Natural killer cell (primary cell): Measurements from ENCODE around the gene FGF11. TPM values are rescaled to one million over a fixed set of nuclear protein-coding genes. Genes with fewer than 3 reads are reported as not detected.

Source experiments
- ATAC-seq, 3 donors: fragments of 150-1000 bp in 2 of 3; fragments of 200-7000 bp in 1 of 3; cut with Tn5 transposase; 1 replicate in 1 of 3; 2 replicates in 2 of 3; pipeline ENCODE4 v1.10.0; 2021; ENCODE audit warnings: mild to moderate bottlenecking in 2 of 3, moderate library complexity in 2 of 3
- DNase-seq, 2 donors: peaks; one replicate each; pipeline versions ENCODE4 v3.0.0 to v3.0.0-alpha.2; 2013 to 2021; ENCODE audit warnings: mixed read lengths in 1 of 2
- H3K27ac ChIP-seq: one replicate; pipeline ENCODE4 v1.5.1; 2013; ENCODE audit warnings: mild to moderate bottlenecking, low read length
- H3K27me3 ChIP-seq: one replicate; pipeline ENCODE4 v1.6.1; 2013; ENCODE audit warnings: low read length; ENCODE audit not compliant: control insufficient read depth, insufficient read depth
- H3K36me3 ChIP-seq: one replicate; pipeline ENCODE4 v1.6.1; 2013; ENCODE audit warnings: low read length; ENCODE audit not compliant: control insufficient read depth, insufficient read depth
- H3K4me1 ChIP-seq: one replicate; pipeline ENCODE4 v1.6.1; 2013; ENCODE audit warnings: low read length; ENCODE audit not compliant: control insufficient read depth, insufficient read depth
- H3K4me3 ChIP-seq: one replicate; pipeline ENCODE4 v1.5.1; 2013; ENCODE audit warnings: low read length
- H3K9me3 ChIP-seq: one replicate; pipeline ENCODE4 v1.6.1; 2013; ENCODE audit warnings: low read length; ENCODE audit not compliant: control insufficient read depth, insufficient read depth
- H3K27ac Mint-ChIP-seq, 2 donors: one replicate each; pipeline ENCODE4 v1.8.0; 2022; ENCODE audit warnings: mild to moderate bottlenecking in 2 of 2, mixed read lengths in 2 of 2, moderate library complexity in 1 of 2
- H3K27me3 Mint-ChIP-seq, 2 donors: one replicate each; pipeline ENCODE4 v1.8.0; 2022; ENCODE audit warnings: low read depth in 2 of 2, mixed read lengths in 2 of 2
- H3K36me3 Mint-ChIP-seq: one replicate; pipeline ENCODE4 v1.8.0; 2022; ENCODE audit warnings: mixed read lengths
- H3K4me1 Mint-ChIP-seq, 2 donors: one replicate each; pipeline ENCODE4 v1.8.0; 2022; ENCODE audit warnings: mixed read lengths in 2 of 2
- H3K4me3 Mint-ChIP-seq: one replicate; pipeline ENCODE4 v1.8.0; 2022; ENCODE audit warnings: mild to moderate bottlenecking, moderate library complexity, mixed read lengths
- H3K9me3 Mint-ChIP-seq, 2 donors: one replicate each; pipeline ENCODE4 v1.8.0; 2022; ENCODE audit warnings: mixed read lengths in 2 of 2
- WGBS: methylation state at CpG from one replicate; pipeline ENCODE4 v1.1.7; 2013; ENCODE audit warnings: missing lambda C conversion rate; ENCODE audit not compliant: insufficient coverage; 5-methylcytosine and 5-hydroxymethylcytosine counted together
- intact Hi-C: fragments of 100-400 bp; cut with micrococcal nuclease; formaldehyde crosslinking; loops from one replicate; pipeline ENCODE4 v1.14.2; 2022
- total RNA-seq, 4 donors: library from RNA; stranded (reverse); fragments of 120-200 nt in 1 of 4; gene quantifications; one replicate each; pipeline versions ENCODE4 v1.2.3 to v1.2.4, GENCODE V29; 2013 to 2022
- TF ChIP-seq, protein P1 (sequence below): fragments of 200-600 bp; IDR thresholded peaks from one replicate; pipeline ENCODE4 v1.8.0; 2022; ENCODE audit warnings: antibody characterized with exemption

FGF11 gene
- total RNA-seq, 3 donors from 2014 or later (not counting 1 experiment from before 2014, with no cell fraction given) = 1.2 to 4.2 (median 1.9) TPM

DNA sequence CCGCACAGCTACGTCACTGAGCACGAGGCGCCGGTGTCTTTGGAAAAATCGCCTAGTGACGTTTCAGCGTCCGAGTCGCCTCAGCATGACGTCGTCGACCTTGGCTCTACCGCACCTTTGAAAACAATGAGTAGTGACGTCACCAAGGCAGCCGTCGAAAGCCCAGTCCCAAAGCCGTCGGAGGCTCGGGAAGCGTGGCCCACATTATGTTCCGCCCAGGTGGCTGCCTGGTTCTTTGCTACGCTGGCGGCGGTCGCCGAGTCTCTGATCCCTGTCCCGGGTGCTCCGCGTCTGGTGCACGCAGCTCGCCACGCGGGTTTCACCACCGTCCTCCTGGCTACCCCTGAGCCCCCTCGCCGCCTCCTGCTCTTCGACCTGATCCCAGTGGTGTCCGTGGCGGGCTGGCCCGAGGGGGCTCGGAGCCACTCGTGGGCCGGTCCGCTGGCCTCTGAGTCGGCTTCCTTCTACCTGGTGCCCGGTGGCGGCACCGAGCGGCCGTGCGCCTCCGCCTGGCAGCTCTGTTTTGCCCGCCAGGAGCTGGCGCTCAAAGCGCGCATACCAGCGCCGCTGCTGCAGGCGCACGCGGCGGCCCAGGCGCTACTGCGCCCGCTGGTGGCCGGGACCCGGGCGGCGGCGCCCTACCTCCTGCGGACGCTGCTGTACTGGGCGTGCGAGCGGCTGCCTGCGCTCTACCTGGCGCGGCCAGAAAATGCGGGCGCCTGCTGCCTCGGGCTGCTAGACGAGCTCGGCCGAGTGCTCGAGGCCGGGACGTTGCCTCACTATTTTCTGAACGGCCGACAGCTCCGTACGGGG is 2.5 kb upstream of the FGF11 start:
- intact Hi-C loops = loop anchor here (2.0 to 5.0 kb wide), 3 partner anchors 48 to 84 kb away; partner anchors contain the start of genes KCTD11 and POLR2A
- peak overlapping the region; percentile 91 for H3K4me3 Mint-ChIP-seq
- DNase-seq (peak; percentile 79 to 93), ATAC-seq (peak; percentile 64 to 85 (median 72))
- peaks cover 18 to 30% of the 10 kb centered on the region in 2 donors for H3K27me3 Mint-ChIP-seq
- 21% methylated on average over 92 of the region's 92 CpGs for WGBS
- no peaks in the 10 kb centered on the region for H3K36me3 Mint-ChIP-seq
- H3K9me3 ChIP-seq = no peaks in the 10 kb centered on the region
- H3K36me3 ChIP-seq = no peaks in the 10 kb centered on the region
- H3K27ac ChIP-seq = peak overlapping the region; percentile 73
- H3K27ac Mint-ChIP-seq = peak overlapping the region; percentile 93 to 95
- H3K4me1 Mint-ChIP-seq = peaks cover 29 to 49% of the 10 kb centered on the region in 2 donors
- H3K9me3 Mint-ChIP-seq = no peaks in the 10 kb centered on the region
- H3K4me3 ChIP-seq = peak overlapping the region; percentile 50
- H3K4me1 ChIP-seq = peaks cover 57% of the 10 kb centered on the region
- H3K27me3 ChIP-seq = peaks cover 31% of the 10 kb centered on the region
- TF ChIP-seq, protein P1, sequence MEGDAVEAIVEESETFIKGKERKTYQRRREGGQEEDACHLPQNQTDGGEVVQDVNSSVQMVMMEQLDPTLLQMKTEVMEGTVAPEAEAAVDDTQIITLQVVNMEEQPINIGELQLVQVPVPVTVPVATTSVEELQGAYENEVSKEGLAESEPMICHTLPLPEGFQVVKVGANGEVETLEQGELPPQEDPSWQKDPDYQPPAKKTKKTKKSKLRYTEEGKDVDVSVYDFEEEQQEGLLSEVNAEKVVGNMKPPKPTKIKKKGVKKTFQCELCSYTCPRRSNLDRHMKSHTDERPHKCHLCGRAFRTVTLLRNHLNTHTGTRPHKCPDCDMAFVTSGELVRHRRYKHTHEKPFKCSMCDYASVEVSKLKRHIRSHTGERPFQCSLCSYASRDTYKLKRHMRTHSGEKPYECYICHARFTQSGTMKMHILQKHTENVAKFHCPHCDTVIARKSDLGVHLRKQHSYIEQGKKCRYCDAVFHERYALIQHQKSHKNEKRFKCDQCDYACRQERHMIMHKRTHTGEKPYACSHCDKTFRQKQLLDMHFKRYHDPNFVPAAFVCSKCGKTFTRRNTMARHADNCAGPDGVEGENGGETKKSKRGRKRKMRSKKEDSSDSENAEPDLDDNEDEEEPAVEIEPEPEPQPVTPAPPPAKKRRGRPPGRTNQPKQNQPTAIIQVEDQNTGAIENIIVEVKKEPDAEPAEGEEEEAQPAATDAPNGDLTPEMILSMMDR = peak; percentile 96

DNA sequence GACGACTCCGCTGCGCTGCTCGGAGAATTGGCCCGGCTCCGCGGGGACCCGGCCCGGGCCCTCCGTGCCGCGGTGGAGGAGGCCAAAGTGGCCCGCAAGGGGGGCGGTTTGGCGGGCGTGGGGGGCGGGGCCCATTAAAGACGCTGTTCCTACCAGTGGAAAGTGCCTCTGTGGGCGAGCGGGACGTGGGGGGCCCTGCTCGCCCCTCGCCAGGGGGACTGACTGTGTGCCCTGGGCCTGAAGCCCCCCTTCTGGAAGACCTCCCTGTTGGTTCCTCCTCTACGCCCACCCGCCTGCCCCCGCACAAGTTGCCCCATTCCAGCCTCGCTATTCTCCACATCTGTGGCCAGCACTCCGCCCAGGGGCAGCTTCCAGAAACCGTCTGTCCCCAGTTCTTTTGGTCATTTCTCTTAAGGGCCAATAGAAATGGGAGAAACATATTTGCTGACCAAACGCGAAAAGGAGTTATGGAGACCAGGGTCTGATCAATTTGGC is 1.9 kb upstream of the FGF11 start:
- 48% methylated on average over 31 of the region's 31 CpGs for WGBS
- H3K27me3 Mint-ChIP-seq = peaks cover 24 to 35% of the 10 kb centered on the region in 2 donors
- Histone ChIP-seq H3K36me3 (no peaks in the 10 kb centered on the region), H3K4me1 (peaks cover 57% of the 10 kb centered on the region), H3K4me3 (no peak overlapping the region), H3K27me3 (peaks cover 35% of the 10 kb centered on the region), H3K27ac (no peak overlapping the region), H3K9me3 (no peaks in the 10 kb centered on the region)
- peak overlapping the region in 1 of 2 donors; percentile 46 for H3K27ac Mint-ChIP-seq
- no peak for DNase-seq
- ATAC-seq = no peak
- TF ChIP-seq, protein P1 = no peak
- H3K4me3 Mint-ChIP-seq = peak overlapping the region; percentile 91
- intact Hi-C loops = loop anchor here (2.0 to 5.0 kb wide), 3 partner anchors 47 to 85 kb away; partner anchors contain the start of genes KCTD11 and POLR2A
- H3K36me3 Mint-ChIP-seq = no peaks in the 10 kb centered on the region
- peaks cover 29 to 49% of the 10 kb centered on the region in 2 donors for H3K4me1 Mint-ChIP-seq
- H3K9me3 Mint-ChIP-seq = no peaks in the 10 kb centered on the region

DNA sequence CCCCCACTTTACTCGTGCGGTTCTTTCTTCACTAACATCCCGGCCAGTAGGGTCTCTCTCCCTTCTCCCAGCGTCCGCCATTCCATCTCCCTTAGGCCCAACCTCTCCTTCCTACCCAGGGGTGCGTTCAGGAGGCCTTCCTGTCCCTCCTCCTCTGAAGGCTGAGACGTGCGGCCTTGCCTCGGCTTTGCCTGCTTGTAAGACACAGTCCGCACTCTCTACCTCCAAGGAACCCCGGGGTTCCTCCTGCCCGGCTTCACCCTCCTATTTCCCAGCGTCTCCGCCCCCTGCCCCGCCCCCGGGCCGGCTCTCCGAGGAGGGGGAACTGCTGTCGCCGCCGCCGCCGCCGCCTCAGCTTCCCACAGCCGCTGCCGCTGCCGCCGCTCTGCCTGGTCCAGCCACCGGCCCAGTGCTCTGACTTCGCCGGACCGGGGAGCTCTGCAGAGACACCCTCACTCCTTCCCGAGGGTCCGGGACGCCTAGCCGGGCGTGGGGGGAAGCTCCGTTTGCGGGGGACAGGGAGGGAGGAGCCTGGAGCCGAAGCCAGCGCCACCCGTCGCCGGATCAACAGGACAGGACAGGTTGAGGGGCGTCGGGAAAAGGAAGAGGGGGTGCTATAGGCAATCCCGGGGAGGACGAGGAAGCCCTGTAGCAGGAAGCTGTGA is 1.2 kb upstream of the FGF11 start:
- H3K9me3 Mint-ChIP-seq = no peaks in the 10 kb centered on the region
- H3K27ac Mint-ChIP-seq = peak overlapping the region in 1 of 2 donors; percentile 46
- peaks cover 35% of the 10 kb centered on the region for H3K27me3 ChIP-seq
- H3K9me3 ChIP-seq = no peaks in the 10 kb centered on the region
- H3K27ac ChIP-seq = no peak overlapping the region
- ATAC-seq (no peak), DNase-seq (peak; percentile 38 to 63)
- TF ChIP-seq, protein P1 = no peak
- H3K4me1 Mint-ChIP-seq = peaks cover 29 to 49% of the 10 kb centered on the region in 2 donors
- peak overlapping the region; percentile 69 for H3K4me3 Mint-ChIP-seq
- no peaks in the 10 kb centered on the region for H3K36me3 Mint-ChIP-seq
- H3K4me1 ChIP-seq = peaks cover 57% of the 10 kb centered on the region
- no peak overlapping the region for H3K4me3 ChIP-seq
- no peaks in the 10 kb centered on the region for H3K36me3 ChIP-seq
- intact Hi-C loops = loop anchor here (2.0 to 5.0 kb wide), 3 partner anchors 47 to 86 kb away; partner anchors contain the start of genes KCTD11 and POLR2A
- H3K27me3 Mint-ChIP-seq = peaks cover 28 to 37% of the 10 kb centered on the region in 2 donors
- 20% methylated on average over 48 of the region's 48 CpGs for WGBS
